Rectal smooth muscle tissue (tissue), 1 donor: ENCODE data around the gene SPCS3.
"Not testable (repeated sequence)": the region's sequence is repeated elsewhere in the genome, so short reads cannot be mapped to it uniquely, and the experiment has no call there.

Experiments used
- H3K27ac ChIP-seq: one replicate; pipeline ENCODE4 v1.7.0; 2013; ENCODE audit warnings: low read depth, low read length, inconsistent platforms
- H3K27me3 ChIP-seq: one replicate; pipeline ENCODE4 v1.7.0; 2013; ENCODE audit warnings: low read length; ENCODE audit not compliant: control insufficient read depth, insufficient read depth
- H3K36me3 ChIP-seq: one replicate; pipeline ENCODE4 v1.7.0; 2013; ENCODE audit warnings: low read length; ENCODE audit not compliant: control insufficient read depth, insufficient read depth
- H3K4me1 ChIP-seq: one replicate; pipeline ENCODE4 v1.7.0; 2013; ENCODE audit warnings: low read length; ENCODE audit not compliant: control insufficient read depth, insufficient read depth
- H3K4me3 ChIP-seq: one replicate; pipeline ENCODE4 v1.7.0; 2013; ENCODE audit warnings: low read length
- H3K9ac ChIP-seq: one replicate; pipeline ENCODE4 v1.7.0; 2013; ENCODE audit warnings: low read length

The SPCS3 gene

DNA sequence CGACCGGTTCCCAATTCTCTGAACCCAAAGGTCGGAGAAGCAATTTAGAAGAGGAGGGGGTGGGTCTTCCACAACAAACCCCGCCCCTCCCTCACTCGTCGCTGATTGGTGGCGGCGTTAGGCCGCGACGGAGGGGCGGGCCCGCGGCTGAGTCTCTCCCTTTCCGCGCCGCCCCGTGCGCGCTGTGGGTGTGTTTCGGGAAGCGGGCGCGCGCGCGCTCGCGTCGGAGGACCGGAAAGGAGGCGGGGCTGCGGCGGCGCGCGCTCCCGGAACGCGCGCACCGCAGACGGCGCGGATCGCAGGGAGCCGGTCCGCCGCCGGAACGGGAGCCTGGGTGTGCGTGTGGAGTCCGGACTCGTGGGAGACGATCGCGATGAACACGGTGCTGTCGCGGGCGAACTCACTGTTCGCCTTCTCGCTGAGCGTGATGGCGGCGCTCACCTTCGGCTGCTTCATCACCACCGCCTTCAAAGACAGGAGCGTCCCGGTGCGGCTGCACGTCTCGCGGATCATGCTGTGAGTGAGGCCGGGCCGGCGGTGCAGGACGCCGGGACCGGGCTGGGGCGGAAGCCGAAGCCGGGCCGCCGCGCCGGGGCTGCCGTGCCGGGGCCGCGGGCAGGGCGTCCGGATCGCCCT, at the start of gene SPCS3:
Gene SPCS3, plus strand, starts transcription at position 263 of the 636 bp plus-strand sequence. Its CDS starts 111 bp downstream, at position 374.
- Histone ChIP-seq H3K36me3 (peaks cover 2% of the 10 kb centered on the region), H3K4me3 (peak within 1 kb of the TSS; percentile 100)

DNA sequence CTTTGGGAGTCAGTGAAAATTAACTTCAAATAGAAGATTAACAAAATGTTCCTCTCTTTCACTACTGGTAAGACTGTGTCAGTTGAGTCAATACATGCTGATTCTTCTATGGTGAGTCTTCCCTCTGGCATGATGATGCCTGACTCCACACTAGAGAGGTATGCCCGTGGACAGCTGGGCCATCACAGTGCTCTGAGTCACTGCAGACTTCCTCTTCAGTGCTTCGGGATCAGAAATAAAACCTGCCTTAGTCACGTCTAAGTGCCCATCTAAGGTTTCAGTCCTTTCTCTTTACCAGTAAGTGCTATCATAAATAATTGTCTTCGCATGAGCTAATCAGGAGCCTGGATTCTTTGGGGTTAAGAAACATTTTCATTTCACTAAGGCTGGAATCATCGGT, 49.1 kb upstream of the SPCS3 start:
- Histone ChIP-seq H3K9ac (no peak overlapping the region), H3K27me3 (no peaks in the 10 kb centered on the region), H3K36me3 (no peaks in the 10 kb centered on the region), H3K4me1 (peaks cover 2% of the 10 kb centered on the region), H3K4me3 (no peak overlapping the region), H3K27ac (peak overlapping the region; percentile 22)

More for the DNA sequence above, at the start of gene SPCS3:
- H3K27me3 ChIP-seq, result no peaks in the 10 kb centered on the region
- peak within 1 kb of the TSS; percentile 99 for H3K27ac ChIP-seq
- H3K4me1 ChIP-seq, result peaks cover 15% of the 10 kb centered on the region
- H3K9ac ChIP-seq, result peak within 1 kb of the TSS; percentile 99

DNA sequence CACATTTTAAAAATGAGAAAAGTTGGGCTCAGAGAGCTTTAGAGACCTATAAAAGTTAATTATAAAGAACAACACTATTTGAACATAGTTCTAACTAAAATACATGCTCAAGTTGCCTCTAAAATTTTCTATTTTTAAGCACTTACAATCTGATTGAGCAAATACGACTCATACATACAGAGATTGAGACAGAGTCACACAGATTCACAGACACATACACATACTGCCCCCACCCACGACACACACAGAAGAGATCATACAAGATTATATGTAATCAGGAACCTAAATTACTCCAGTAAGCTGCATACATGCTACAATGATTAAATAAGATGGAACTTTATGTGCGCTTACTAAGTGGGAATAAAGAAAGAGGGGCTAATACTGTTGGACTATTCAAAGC, 48.0 kb upstream of the SPCS3 start:
- Histone ChIP-seq H3K36me3 (no peaks in the 10 kb centered on the region), H3K27ac (no peak overlapping the region), H3K4me1 (peaks cover 4% of the 10 kb centered on the region), H3K9ac (no peak overlapping the region), H3K27me3 (no peaks in the 10 kb centered on the region), H3K4me3 (no peak overlapping the region)

DNA sequence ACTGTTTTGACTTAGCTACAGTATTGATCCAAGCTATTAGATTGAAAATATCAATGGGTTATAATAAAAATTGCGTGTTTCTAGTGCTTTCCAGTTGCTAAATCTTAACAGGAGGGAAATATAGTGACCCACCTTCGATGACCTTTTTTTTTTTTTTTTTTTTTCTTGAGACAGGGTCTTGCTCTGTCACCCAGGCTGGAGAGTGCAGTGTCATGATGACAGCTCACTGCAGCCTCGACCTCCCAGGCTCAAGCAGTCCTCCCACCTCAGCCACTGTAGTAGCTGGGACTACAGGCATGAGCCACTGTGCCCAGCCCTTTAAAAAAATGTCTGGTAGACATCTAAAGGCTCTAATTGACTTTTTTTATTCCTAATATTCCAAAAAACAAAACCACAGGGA, 47.0 kb upstream of the SPCS3 start:
- Histone ChIP-seq H3K9ac (no peak overlapping the region), H3K4me3 (no peak overlapping the region), H3K36me3 (no peaks in the 10 kb centered on the region), H3K27me3 (no peaks in the 10 kb centered on the region), H3K4me1 (peaks cover 4% of the 10 kb centered on the region), H3K27ac (no peak overlapping the region)

DNA sequence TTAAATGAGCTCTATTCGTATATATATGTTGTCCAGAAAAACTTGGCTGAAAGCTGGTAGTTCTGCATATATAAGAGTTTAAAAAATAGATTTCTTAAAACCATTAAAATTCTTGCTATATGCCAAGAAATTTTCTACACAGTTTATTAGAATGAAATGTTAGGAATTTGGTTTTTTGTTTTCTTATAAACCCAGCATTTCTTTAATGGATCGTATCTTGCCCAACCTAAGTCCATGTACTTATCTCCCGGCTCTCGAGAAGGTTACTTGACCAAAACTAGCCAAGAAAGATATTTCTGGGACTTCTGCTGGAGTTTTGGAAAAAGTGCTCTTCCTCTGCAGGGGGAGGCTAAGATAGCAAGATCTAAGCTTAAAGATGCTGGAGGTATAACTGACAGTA, 46.0 kb upstream of the SPCS3 start:
- Histone ChIP-seq H3K36me3 (no peaks in the 10 kb centered on the region), H3K9ac (no peak overlapping the region), H3K27ac (no peak overlapping the region), H3K27me3 (no peaks in the 10 kb centered on the region), H3K4me3 (no peak overlapping the region), H3K4me1 (peaks cover 3% of the 10 kb centered on the region)

DNA sequence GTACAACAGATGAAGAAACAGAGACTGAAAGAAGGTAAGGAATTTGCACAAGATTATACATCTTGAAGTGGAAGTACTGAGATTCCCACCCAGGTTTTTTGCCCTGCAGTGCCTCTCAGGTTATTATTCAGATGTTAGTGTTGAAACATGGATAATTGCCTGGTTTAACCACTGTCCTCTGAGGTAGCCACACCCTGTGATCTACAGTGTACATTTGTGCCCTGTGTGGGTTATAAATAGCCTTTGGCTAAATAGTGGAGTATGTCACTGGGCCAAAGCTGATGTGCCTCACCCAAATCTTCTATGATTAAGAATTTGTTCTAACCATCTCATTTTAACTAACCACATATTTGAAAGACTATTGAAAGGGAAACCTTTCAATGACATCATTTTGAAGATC, 45.3 kb upstream of the SPCS3 start:
- peaks cover 3% of the 10 kb centered on the region for H3K4me1 ChIP-seq
- H3K36me3 ChIP-seq, result no peaks in the 10 kb centered on the region
- H3K4me3 ChIP-seq, result no peak overlapping the region
- no peaks in the 10 kb centered on the region for H3K27me3 ChIP-seq
- no peak overlapping the region for H3K27ac ChIP-seq
- no peak overlapping the region for H3K9ac ChIP-seq

DNA sequence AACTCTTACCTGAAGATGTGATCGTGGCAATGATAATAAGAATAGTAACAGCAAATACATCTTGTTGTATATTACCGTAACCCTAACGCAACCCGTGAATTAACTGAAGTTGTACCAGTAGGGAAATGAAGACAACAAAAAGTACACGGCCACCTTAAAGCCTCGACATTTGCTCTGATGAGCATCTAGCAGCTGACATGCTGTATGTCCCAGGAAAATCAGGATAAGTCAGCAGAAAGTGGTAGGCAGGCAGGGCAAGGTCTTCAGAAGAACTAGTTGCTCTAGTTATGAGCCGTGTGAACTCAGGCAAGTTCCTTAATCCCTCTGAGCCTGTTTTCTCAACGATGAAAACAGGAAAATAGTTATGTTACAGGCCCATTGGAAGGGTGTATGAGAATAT, 43.1 kb upstream of the SPCS3 start:
- Histone ChIP-seq H3K27me3 (no peaks in the 10 kb centered on the region), H3K36me3 (no peaks in the 10 kb centered on the region), H3K4me1 (peaks cover 3% of the 10 kb centered on the region), H3K9ac (no peak overlapping the region), H3K27ac (peak overlapping the region; percentile 14), H3K4me3 (peak overlapping the region; percentile 24)

DNA sequence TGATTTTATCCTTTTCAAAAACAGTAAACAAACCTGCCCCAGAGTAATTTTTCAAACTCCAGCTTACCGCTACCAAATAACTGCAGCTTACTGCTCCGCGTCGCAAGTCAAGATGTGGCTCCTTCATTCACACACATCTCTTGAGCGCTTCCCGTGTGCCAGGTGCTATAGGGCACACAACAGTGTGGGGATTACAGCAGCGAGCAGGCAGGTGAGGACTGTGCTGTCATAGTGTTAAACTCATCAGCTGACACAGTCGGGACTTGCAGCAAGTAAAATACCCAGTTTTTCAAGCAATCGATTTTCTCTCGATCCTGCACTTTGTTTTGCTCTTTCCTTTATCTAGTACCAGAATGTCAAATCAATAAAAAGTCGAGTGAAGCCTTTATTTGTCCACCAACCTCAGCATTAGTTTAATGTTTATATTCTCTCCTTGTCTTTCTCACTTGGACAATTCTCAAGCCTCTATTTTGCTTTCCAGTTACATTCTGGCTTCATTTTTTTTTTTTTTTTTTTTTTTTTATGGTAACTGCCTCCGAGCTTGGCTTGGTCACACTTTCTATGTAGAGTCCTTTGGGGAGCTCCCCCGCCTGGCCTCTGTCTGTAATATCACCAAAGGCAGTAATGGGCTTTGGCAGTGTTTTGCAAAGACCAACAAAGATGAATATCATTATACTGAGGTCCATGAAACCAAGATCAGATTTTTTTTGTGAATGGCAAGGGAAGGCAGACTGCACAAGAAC, 42.4 kb upstream of the SPCS3 start:
- H3K27me3 ChIP-seq, result no peaks in the 10 kb centered on the region
- H3K36me3 ChIP-seq, result no peaks in the 10 kb centered on the region
- H3K9ac ChIP-seq, result no peak overlapping the region
- H3K4me3 ChIP-seq, result peak overlapping the region; percentile 24
- H3K27ac ChIP-seq, result peak overlapping the region; percentile 79
- H3K4me1 ChIP-seq, result peaks cover 3% of the 10 kb centered on the region

DNA sequence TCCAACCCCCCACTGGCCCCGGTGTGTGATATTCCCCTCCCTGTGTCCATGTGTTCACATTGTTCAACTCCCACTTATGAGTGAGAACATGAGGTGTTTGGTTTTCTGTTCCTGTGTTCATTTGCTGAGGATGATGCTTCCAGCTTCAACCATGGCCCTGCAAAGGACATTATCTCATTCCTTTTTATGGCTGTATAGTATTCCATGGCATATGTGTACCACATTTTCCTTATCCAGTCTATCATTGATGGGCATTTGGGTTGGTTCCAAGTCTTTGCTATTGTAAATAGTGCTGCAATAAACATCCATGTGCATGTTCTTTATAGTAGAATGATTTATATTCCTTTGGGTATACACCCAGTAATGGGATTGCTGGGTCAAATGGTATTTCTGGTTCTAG, 40.2 kb upstream of the SPCS3 start:
- not testable (repeated sequence) for H3K4me3 ChIP-seq, H3K27me3 ChIP-seq, H3K9ac ChIP-seq, H3K27ac ChIP-seq, H3K36me3 ChIP-seq, H3K4me1 ChIP-seq

DNA sequence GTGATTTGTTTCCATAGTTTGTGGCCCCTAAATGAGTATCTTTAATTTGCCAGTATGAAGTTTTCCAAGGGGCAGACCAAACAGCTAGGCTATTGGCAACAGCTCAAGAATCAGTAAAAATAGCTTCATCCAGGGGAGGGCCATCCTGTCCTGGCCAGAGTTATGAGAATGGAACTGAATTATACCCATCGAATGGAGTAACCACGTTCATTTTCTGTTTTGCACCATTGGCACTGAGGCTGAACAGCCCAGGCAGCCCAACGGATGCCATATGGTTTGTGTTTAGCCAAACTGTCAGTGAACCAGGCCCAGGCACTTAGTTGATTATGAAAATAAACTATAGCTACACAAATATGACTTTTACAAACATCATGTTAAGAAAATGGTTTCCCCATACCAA, 33.0 kb upstream of the SPCS3 start:
- Histone ChIP-seq H3K4me1 (peaks cover 7% of the 10 kb centered on the region), H3K27me3 (no peaks in the 10 kb centered on the region), H3K4me3 (no peak overlapping the region), H3K27ac (peak overlapping the region; percentile 45), H3K9ac (no peak overlapping the region), H3K36me3 (no peaks in the 10 kb centered on the region)

DNA sequence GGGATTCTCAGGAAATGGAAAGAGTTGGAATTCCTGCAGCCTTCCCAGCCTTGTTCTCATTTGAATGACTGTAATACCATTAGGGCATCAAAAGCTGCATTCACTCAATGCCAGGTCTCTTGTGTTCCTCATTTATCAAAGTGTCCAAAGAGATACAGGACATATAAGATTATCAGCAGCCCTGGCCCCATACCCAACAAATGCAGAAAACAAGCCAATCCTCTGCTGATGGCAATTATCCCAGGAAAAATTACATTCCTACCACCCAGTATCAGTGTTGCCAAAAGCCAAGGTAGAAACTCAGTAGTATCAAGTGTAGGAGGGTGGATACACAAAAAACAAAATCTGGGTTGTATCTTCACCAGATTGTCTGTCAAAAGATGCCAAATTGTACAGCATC, 32.2 kb upstream of the SPCS3 start:
- Histone ChIP-seq H3K4me3 (no peak overlapping the region), H3K36me3 (no peaks in the 10 kb centered on the region), H3K9ac (no peak overlapping the region), H3K27me3 (no peaks in the 10 kb centered on the region), H3K27ac (peak overlapping the region; percentile 3), H3K4me1 (peaks cover 7% of the 10 kb centered on the region)

DNA sequence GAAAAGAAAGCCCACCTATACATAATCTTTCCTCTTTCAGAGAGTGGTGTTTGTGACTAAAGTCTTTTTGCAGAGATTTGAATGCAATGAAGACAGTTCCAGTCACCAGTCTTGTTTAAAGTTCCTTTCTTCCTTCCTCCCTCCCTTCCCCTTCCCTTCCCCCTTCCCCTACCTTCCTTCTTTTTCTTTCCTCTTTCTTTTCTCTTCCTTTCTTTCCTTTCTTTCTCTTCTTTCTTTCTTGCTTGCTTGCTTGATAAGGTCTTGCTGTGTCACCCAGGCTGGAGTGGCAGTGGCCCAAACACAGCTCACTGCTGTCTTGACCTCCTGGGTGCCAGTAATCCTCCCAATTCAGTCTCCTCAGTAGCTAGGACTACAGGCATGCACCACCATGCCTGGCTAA, 31.7 kb upstream of the SPCS3 start:
- no peak overlapping the region for H3K9ac ChIP-seq
- no peaks in the 10 kb centered on the region for H3K36me3 ChIP-seq
- no peak overlapping the region for H3K4me3 ChIP-seq
- no peaks in the 10 kb centered on the region for H3K27me3 ChIP-seq
- H3K4me1 ChIP-seq, result peaks cover 7% of the 10 kb centered on the region
- H3K27ac ChIP-seq, result no peak overlapping the region

DNA sequence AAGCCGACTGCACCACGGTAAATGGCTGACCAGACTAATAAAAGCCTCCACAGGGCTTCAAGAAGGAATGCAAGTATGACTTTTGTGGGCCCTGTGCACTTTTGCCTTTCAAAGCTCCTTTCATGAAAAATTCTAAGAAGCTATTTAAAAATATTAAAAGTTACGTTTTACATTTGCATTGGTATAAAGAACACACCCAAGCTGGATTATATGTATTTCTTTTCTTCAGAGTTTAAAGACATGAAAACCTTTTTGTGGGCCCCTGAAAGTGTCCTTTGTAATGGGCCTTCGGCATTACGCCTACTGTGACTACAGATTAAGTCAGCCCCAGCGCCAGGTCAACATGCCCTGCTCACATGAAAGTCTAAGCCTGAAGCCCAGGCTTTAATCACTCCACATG, 30.2 kb upstream of the SPCS3 start:
- H3K4me1 ChIP-seq, result peaks cover 7% of the 10 kb centered on the region
- H3K9ac ChIP-seq, result no peak overlapping the region
- no peak overlapping the region for H3K4me3 ChIP-seq
- no peaks in the 10 kb centered on the region for H3K27me3 ChIP-seq
- H3K36me3 ChIP-seq, result no peaks in the 10 kb centered on the region
- H3K27ac ChIP-seq, result no peak overlapping the region
